ENCODE results near the gene THAP5. TPM values are rescaled to one million over a fixed set of nuclear protein-coding genes. Genes with fewer than 3 reads are reported as not detected.
A peak's percentile ranks its signal among the peaks of the same experiment; 100 is the strongest.

The THAP5 gene
- total RNA-seq, 1 experiment from 2014 or later = 24.9 TPM

DNA sequence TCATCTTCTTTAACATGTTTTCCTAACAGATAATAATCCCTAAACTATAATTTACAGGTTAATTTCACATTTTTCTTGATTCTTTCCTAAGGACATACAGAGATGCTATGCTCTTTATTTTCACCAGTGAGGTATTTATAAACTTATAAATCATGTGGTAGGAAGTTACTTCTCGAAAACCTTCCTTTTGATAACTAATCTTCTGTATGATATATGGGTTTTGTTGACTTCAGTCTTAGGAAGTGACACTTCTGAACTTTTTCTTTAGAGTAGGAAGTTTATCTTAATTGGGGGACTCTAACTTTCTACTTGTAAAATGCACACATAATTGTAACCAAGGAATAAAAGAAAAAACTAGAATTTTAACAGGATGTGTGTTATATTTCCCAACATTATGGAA lies 33.8 kb downstream of the THAP5 start:
- no peak for DNase-seq (ENCODE audit: low read depth)

GRCh38 chr7:108535257-108535656 lies 34.2 kb downstream of the THAP5 start:
- no peak for DNase-seq (ENCODE audit: low read depth)

GRCh38 chr7:108533712-108534111 lies 35.8 kb downstream of the THAP5 start:
- no peak for DNase-seq (ENCODE audit: low read depth)

DNA sequence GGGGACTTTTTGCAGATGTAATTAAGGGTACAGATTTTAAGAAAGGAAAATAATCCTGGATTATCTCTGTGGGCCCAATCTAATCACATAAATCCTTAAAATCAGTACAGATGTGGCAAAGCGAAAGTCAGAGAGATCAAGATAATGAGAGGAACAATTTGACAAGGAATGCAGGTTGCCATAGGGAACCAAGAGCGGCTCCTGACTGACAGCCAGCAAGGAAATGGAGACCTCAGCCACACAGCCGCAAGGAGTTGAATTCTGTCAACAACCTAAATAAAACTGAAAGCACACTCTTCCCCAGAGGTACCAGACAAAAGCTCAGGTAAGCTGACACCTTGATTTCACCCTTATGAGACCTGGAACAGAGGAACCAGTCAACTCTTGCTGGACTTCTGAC lies 40.2 kb downstream of the THAP5 start:
- DNase-seq (ENCODE audit: low read depth) = no peak

GRCh38 chr7:108528183-108528712 lies 41.3 kb downstream of the THAP5 start:
- DNase-seq (ENCODE audit: low read depth) = no peak

DNA sequence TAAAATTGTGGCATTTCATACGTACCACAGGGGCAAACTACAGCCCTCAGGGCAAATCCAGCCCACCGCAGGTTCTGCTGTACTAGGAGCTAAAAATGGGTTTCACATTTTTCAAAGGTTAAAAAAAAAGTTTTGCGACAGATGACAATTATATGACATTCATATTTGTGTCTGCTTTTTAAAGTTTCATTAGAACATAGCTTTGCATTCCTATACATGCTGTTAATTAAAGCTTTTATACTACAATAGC lies 42.8 kb downstream of the THAP5 start:
- DNase-seq (ENCODE audit: low read depth) = no peak

- DNase-seq (ENCODE audit: low read depth) = peak; percentile 100
These were observed 43.3 kb downstream of the THAP5 start, which contains the start of gene PNPLA8 for GRCh38 chr7:108525985-108526767. Gene PNPLA8 (minus strand): TSS chr7:108526135. CDS start chr7:108515491, 10,644 bp downstream.

- DNase-seq (ENCODE audit: low read depth) = peak; percentile 87
These were observed 44.0 kb downstream of the THAP5 start for GRCh38 chr7:108525327-108525984.

DNA sequence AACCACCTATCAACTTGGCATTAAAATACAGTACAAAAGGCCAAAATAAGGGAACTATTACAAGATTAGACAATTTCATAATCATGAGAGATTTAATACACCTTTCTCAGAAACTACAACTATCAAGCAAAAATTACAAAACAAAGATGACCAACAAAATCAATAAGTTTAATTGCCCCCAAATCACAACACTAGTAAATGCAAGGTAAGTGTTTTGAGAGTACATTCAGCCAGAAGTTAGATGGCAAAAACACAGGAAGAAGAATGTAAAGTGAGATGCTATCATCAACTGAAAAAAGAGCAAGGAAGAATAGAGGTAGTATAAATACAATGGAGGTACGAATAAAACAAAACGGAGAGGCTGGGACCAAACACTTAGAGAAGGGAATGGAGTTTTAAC lies 46.7 kb downstream of the THAP5 start:
- DNase-seq (ENCODE audit: low read depth) = no peak

- no peak for DNase-seq (ENCODE audit: low read depth)
These were observed 51.6 kb downstream of the THAP5 start for GRCh38 chr7:108517951-108518350.

GRCh38 chr7:108515630-108516029 lies 53.9 kb downstream of the THAP5 start:
- DNase-seq (ENCODE audit: low read depth) = no peak

DNA sequence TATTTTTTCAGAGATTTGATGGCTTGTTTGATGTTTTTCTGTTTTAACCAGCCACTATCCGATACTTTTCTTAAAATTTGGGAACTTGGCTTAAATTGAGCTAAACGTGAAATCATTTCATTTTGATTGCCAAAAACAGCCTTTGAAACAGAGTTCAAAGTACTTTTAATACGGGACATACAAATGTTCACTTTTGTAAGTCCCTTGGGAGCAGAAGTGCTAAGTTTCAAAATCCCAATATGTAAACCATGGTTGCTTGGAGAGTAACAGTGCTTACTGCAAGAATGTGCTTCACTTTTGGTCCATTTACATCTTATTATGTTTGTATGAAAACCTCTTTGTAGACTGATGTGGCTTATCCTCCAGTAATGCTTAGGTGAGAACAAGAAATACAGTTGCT lies 54.5 kb downstream of the THAP5 start:
- DNase-seq (ENCODE audit: low read depth) = no peak

Other genes starting within 250 kb of the THAP5 start
- gene NRCAM, start 113.3 kb downstream of the THAP5 start, total RNA-seq (2014; rRNA removed; shearing (Covaris generic)) = 8.1 and 14.6 TPM in 2 replicates
- gene PNPLA8, start 43.6 kb downstream of the THAP5 start, total RNA-seq (2014; rRNA removed; shearing (Covaris generic)) = 11.1 and 21.2 TPM in 2 replicates
- gene DNAJB9, start 168 bp upstream of the THAP5 start, total RNA-seq (2014; rRNA removed; shearing (Covaris generic)) = 25.4 and 27.5 TPM in 2 replicates